DOHH2 (cell line): ENCODE measurements around the gene KRTAP4-3.

ENCODE experiments used
- EZH2phosphoT487 ChIP-seq: fragments of 200-600 bp; sonication (generic); IDR thresholded peaks from 2 replicates; pipeline ENCODE4 v1.6.1; 2017; ENCODE audit warnings: borderline replicate concordance, mild to moderate bottlenecking, antibody characterized with exemption, low read length, moderate library complexity, mixed read lengths
- TF ChIP-seq, protein P1 (sequence below): fragments of 200-600 bp; sonication (generic); IDR thresholded peaks from one replicate; pipeline ENCODE4 v1.5.1; 2014; ENCODE audit warnings: antibody characterized with exemption, mild to moderate bottlenecking, low read depth, low read length; ENCODE audit not compliant: poor library complexity, severe bottlenecking

DNA sequence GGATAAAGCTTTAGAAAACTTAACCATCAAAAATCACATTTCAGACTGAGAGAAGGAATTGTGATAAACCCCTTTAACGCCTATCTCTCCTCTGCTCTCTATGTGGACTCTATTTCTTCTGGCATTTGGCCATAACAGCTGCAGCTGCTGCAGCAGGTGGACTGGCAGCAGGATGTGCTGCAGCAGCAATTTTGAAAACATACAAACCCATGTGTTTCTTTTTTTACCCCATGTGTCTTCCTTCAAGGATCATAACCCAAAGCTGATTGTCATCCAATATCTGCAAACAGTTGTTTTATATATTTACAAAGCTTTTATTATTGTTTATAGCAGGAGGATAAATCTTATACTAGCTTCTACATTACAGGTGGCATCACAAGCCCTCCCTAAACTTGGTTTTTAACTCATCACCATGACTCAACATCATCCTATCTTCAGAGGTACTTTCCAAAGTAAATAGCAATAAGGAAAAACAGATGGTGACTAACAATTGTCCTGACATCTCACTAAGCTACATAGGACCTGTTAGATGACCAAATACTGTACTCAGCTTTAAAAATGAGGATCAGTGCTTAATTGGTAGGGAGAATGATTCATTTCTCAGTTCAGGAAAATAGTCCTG is 43.9 kb upstream of the KRTAP4-3 start:
- TF ChIP-seq, protein P1, sequence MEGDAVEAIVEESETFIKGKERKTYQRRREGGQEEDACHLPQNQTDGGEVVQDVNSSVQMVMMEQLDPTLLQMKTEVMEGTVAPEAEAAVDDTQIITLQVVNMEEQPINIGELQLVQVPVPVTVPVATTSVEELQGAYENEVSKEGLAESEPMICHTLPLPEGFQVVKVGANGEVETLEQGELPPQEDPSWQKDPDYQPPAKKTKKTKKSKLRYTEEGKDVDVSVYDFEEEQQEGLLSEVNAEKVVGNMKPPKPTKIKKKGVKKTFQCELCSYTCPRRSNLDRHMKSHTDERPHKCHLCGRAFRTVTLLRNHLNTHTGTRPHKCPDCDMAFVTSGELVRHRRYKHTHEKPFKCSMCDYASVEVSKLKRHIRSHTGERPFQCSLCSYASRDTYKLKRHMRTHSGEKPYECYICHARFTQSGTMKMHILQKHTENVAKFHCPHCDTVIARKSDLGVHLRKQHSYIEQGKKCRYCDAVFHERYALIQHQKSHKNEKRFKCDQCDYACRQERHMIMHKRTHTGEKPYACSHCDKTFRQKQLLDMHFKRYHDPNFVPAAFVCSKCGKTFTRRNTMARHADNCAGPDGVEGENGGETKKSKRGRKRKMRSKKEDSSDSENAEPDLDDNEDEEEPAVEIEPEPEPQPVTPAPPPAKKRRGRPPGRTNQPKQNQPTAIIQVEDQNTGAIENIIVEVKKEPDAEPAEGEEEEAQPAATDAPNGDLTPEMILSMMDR, result no peak
- no peak for TF ChIP-seq EZH2phosphoT487
